Endothelial cell (in vitro differentiated cells): Measurements from ENCODE around the gene MPPE1. TPM values are rescaled to one million over a fixed set of nuclear protein-coding genes. Genes with fewer than 3 reads are reported as not detected.
A peak's percentile ranks its signal among the peaks of the same experiment; 100 is the strongest.
"Not testable (repeated sequence)": the region's sequence is repeated elsewhere in the genome, so short reads cannot be mapped to it uniquely, and the experiment has no call there.

Experiments used
- DNase-seq: peaks from one replicate; pipeline ENCODE4 v3.0.0; 2021; ENCODE audit warnings: low spot score
- H3K27ac Mint-ChIP-seq: one replicate; pipeline ENCODE4 v1.8.0; 2021; ENCODE audit warnings: mixed read lengths, inconsistent platforms; ENCODE audit not compliant: unreplicated experiment
- H3K27me3 Mint-ChIP-seq: one replicate; pipeline ENCODE4 v1.8.0; 2021; ENCODE audit warnings: mild to moderate bottlenecking, moderate library complexity, mixed read lengths, inconsistent platforms; ENCODE audit not compliant: unreplicated experiment
- H3K36me3 Mint-ChIP-seq: one replicate; pipeline ENCODE4 v1.8.0; 2021; ENCODE audit warnings: mild to moderate bottlenecking, low read depth, mixed read lengths, inconsistent platforms; ENCODE audit not compliant: unreplicated experiment
- H3K4me1 Mint-ChIP-seq: one replicate; pipeline ENCODE4 v1.8.0; 2021; ENCODE audit warnings: mild to moderate bottlenecking, mixed read lengths, inconsistent platforms; ENCODE audit not compliant: unreplicated experiment
- H3K4me3 Mint-ChIP-seq: one replicate; pipeline ENCODE4 v1.8.0; 2021; ENCODE audit warnings: mild to moderate bottlenecking, mixed read lengths, inconsistent platforms; ENCODE audit not compliant: unreplicated experiment
- H3K9me3 Mint-ChIP-seq: one replicate; pipeline ENCODE4 v1.8.0; 2021; ENCODE audit warnings: mixed read lengths, inconsistent platforms; ENCODE audit not compliant: unreplicated experiment
- total RNA-seq: library from RNA; stranded (reverse); fragmentation: NEBNext Ultra II Directional; extraction: Animal tissue kit (Norgen Biotek cat#: 25700); gene quantifications from one replicate; pipeline ENCODE4 v1.2.1, GENCODE V29; 2021; ENCODE audit not compliant: unreplicated experiment
- TF ChIP-seq, protein P1 (sequence below): fragments of 200-600 bp; sonication (generic); IDR thresholded peaks from one replicate; pipeline ENCODE4 v1.5.0; 2021; ENCODE audit warnings: antibody characterized with exemption; ENCODE audit not compliant: unreplicated experiment

Gene MPPE1
- total RNA-seq, 1 donor from 2014 or later = 32.8 TPM

DNA sequence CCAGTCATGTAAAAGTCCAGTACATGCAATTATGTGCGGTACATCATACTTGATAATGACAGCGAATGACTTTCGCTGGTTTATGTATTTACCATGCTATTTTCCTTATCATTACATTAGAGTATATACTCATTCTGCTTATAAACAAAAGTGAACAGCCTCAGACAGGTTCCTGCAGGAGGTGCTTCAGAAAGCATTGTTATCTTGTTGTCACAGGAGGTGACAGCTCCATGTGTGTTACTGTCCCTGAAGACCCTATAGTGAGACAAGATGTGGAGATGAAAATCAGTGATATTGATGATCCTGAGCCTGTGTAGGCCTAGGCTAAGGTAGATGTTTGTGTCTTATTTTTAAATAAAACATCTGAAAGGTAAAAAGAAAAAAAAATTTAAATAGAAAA is 15.3 kb upstream of the MPPE1 start:
- H3K36me3 Mint-ChIP-seq = no peaks in the 10 kb centered on the region

DNA sequence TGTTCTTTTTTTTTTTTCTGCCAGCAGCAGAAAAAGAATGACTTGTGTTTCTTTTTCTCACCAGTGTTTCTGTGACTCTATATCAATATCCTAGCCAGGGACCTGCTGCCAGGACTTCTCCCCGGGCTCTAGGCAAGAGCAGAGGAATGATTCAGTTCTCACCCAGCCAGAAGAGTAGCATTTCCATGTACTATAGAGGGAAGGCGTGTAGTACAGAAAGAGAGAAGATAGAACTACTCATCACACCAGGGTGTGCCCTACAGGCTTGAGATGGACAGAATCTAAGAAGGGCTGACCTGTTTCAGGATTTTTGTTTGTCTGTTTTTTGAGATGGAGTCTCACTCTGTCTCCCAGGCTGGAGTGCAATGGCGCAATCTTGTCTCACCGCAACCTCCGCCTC is 11.4 kb upstream of the MPPE1 start:
- H3K9me3 Mint-ChIP-seq, H3K36me3 Mint-ChIP-seq, H3K4me3 Mint-ChIP-seq, H3K27me3 Mint-ChIP-seq, H3K27ac Mint-ChIP-seq, H3K4me1 Mint-ChIP-seq, DNase-seq: not testable (repeated sequence)

More for the DNA sequence above, 15.3 kb upstream of the MPPE1 start:
- Mint-ChIP-seq H3K4me3 (no peak overlapping the region), H3K9me3 (no peaks in the 10 kb centered on the region), H3K27me3 (no peaks in the 10 kb centered on the region), H3K27ac (no peak overlapping the region), H3K4me1 (no peaks in the 10 kb centered on the region)
- TF ChIP-seq, protein P1, sequence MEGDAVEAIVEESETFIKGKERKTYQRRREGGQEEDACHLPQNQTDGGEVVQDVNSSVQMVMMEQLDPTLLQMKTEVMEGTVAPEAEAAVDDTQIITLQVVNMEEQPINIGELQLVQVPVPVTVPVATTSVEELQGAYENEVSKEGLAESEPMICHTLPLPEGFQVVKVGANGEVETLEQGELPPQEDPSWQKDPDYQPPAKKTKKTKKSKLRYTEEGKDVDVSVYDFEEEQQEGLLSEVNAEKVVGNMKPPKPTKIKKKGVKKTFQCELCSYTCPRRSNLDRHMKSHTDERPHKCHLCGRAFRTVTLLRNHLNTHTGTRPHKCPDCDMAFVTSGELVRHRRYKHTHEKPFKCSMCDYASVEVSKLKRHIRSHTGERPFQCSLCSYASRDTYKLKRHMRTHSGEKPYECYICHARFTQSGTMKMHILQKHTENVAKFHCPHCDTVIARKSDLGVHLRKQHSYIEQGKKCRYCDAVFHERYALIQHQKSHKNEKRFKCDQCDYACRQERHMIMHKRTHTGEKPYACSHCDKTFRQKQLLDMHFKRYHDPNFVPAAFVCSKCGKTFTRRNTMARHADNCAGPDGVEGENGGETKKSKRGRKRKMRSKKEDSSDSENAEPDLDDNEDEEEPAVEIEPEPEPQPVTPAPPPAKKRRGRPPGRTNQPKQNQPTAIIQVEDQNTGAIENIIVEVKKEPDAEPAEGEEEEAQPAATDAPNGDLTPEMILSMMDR = no peak
- DNase-seq = no peak

- not testable (repeated sequence) for H3K27me3 Mint-ChIP-seq, H3K36me3 Mint-ChIP-seq, H3K4me1 Mint-ChIP-seq, DNase-seq, H3K4me3 Mint-ChIP-seq, H3K27ac Mint-ChIP-seq, H3K9me3 Mint-ChIP-seq
Measured at GRCh38 chr18:11916880-11917279, 8.8 kb upstream of the MPPE1 start.

DNA sequence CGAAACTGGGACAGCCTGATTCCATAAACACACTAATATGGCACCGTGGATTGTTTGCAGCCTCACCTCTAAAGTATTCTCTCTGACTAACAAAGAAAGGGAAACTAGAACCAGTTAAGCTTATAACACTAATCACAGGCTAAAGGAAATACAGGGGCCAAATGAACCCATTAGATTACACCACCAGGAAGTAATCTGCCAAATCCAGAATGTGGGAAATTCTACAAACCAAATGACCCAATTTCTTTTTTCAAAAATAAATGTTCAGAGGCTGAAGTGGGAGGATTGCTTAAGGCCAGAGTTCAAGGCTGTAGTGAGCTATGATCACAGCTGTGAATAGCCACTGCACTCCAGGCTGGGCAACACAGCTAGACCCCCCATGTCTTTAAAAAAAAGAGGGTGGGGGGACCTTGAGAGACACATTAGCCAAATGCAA is 1.5 kb upstream of the MPPE1 start:
- no peaks in the 10 kb centered on the region for H3K9me3 Mint-ChIP-seq
- H3K4me1 Mint-ChIP-seq = peaks cover 9% of the 10 kb centered on the region
- peaks cover 3% of the 10 kb centered on the region for H3K36me3 Mint-ChIP-seq
- no peak for DNase-seq
- TF ChIP-seq, protein P1 = no peak
- no peak overlapping the region for H3K27ac Mint-ChIP-seq
- no peak overlapping the region for H3K4me3 Mint-ChIP-seq
- H3K27me3 Mint-ChIP-seq = peaks cover 6% of the 10 kb centered on the region

DNA sequence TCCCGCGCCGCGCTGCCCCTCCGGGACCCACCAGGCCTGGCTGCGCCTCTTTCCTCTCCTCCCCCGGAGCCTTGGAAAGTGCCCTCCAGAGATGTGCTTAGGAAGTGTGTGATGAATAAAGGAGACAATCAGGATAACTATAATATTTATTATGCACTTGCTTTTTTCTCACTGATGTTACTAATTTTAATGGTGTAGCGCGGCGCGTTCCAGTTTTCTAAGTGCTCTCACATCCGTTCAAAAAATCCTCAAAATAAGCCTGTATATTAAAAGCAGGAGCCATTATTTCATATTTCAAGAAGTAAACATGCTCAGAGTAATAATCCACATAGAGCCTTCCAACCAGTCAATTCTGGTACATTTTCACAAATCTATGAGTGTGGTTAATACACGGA is 941 bp upstream of the MPPE1 start:
- Mint-ChIP-seq H3K4me1 (peaks cover 9% of the 10 kb centered on the region), H3K9me3 (no peaks in the 10 kb centered on the region), H3K27ac (peak overlapping the region; percentile 89), H3K4me3 (peak overlapping the region; percentile 90), H3K27me3 (peaks cover 6% of the 10 kb centered on the region), H3K36me3 (peaks cover 3% of the 10 kb centered on the region)
- DNase-seq = no peak
- TF ChIP-seq, protein P1 = no peak

DNA sequence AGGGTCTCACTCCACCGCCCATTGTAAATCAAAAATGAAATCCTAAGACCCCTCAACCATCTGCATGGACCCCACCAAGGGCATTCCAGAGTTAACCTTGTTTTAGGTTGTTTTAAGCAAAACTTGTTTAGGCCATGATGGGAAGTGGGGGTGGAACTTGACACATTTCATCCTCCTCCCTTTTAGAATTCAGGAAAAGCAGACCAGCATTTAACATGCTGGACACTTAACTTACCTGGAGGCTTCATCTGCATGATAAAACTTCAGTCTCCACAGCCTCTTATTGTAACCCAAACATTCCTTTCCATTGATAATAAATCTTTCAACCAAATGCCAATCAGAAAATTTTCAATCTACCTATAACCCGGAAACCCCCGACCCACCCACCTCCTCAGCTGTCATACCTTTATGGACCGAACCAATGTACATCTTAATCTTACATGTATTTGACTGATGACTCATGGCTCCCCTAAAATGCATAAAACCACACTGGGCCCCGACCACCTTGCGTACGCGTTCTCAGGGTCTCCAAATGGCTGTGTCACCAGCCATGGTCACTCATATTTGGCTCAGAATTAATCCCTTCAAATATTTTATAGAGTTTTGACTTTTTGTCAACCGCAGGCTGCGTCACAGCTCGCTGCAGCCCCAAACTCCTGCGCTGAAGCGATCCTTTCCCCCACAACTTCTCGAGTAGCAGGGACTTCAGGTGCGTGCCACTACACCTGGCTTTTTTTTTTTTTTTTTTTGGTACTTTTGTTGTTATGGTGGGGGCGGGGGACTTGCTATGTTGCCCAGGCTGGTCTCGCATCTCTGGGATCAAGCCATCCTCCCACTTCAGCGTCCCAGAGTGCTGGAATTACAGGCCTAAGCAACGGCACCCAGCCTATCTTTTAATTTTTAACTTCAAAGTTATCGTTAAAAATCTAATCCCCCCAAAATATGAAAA is 917 bp downstream of the MPPE1 start:
- H3K36me3 Mint-ChIP-seq = peaks cover 4% of the 10 kb centered on the region
- H3K4me1 Mint-ChIP-seq = peaks cover 9% of the 10 kb centered on the region
- peaks cover 6% of the 10 kb centered on the region for H3K27me3 Mint-ChIP-seq
- H3K4me3 Mint-ChIP-seq = peak overlapping the region; percentile 98
- no peak overlapping the region for H3K27ac Mint-ChIP-seq
- DNase-seq = no peak
- TF ChIP-seq, protein P1 = no peak
- no peaks in the 10 kb centered on the region for H3K9me3 Mint-ChIP-seq
